ENCODE measurements around the gene PRKAG2.
A peak's percentile ranks its signal among the peaks of the same experiment; 100 is the strongest.
"Not testable (repeated sequence)": the region's sequence is repeated elsewhere in the genome, so short reads cannot be mapped to it uniquely, and the experiment has no call there.

PRKAG2 gene

DNA sequence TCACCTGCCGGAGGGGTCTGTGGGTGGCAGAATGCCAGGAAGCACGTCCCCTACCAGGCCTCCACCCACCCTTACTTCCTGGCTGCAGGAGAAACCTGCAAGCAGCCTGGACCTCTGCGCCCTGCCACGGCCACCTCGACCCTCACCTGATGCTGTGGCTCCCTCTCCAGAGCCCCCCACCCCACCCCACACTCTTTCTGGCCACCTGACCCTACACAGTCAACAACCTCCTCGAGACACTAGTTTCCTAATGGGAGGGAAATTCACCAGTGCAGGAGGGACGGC, 91.3 kb downstream of the PRKAG2 start:
- DNase-seq (ENCODE audit: low read depth): no peak

- DNase-seq (ENCODE audit: low read depth): no peak
These were observed 91.8 kb downstream of the PRKAG2 start for GRCh38 chr7:151784853-151785680.

GRCh38 chr7:151783958-151784575, 92.8 kb downstream of the PRKAG2 start:
- DNase-seq (ENCODE audit: low read depth): no peak

- peak; percentile 32 for DNase-seq (ENCODE audit: low read depth)
These were observed 94.1 kb downstream of the PRKAG2 start for GRCh38 chr7:151782598-151783448.

DNA sequence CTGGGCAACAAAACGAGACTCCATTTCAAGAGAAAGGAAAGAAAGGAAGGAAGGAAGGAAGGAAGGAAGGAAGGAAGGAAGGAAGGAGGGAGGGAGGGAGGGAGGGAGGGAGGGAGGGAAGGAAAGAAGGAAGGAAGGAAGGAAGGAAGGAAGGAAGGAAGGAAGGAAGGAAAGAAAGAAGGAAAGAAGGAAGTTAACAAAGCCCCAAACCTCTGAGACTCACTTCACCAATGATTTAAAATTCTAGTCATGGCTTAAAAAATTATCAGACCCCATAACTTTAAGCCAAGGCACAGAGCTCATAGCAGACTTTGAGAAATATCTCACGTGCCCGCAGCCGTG, 94.7 kb downstream of the PRKAG2 start:
- DNase-seq (ENCODE audit: low read depth): not testable (repeated sequence)

- no peak for DNase-seq (ENCODE audit: low read depth)
These were observed 95.6 kb downstream of the PRKAG2 start for GRCh38 chr7:151781161-151781845.

GRCh38 chr7:151780631-151781030, 96.3 kb downstream of the PRKAG2 start:
- no peak for DNase-seq (ENCODE audit: low read depth)

- DNase-seq (ENCODE audit: low read depth): no peak
These were observed 97.2 kb downstream of the PRKAG2 start for GRCh38 chr7:151779678-151780077.

GRCh38 chr7:151779255-151779654, 97.7 kb downstream of the PRKAG2 start:
- no peak for DNase-seq (ENCODE audit: low read depth)

DNA sequence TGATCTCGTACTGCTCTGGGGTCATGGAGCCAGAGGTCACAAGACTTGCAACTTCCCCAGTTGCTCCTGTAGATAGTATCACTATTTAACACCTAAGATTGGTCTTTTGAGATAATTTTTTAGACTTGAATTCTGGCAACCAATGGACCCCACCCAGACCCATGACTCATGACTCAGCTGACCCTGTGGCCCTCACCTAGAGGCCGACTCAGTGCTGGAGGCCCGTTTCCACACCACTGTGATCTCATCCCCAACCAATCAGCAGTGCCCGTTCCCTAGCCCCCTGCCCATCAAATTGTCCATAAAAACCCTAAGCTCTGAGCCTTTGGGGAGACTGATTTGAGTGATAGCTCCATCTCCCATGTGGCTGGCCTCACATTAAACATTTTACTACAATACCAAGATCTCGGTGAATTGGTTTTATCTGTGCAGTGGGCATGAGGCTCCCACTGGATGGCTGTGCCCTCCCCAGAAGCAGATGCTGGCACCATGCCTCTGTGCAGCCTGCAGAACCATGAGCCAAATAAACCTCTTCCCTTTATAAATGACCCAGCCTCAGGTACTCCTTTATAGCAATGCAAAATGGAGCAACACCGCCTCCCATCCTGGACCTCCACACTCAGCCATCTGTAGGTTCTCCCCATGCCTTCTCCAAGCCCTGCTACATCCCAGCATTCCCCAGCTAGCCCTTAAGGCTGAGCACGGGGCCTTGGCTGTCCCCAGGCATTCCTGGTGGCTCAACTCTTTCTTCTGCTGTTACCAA, 98.8 kb downstream of the PRKAG2 start:
- DNase-seq (ENCODE audit: low read depth): no peak

GRCh38 chr7:151777495-151777880, 99.4 kb downstream of the PRKAG2 start:
- DNase-seq (ENCODE audit: low read depth): no peak

- DNase-seq (ENCODE audit: low read depth): no peak
These were observed 99.9 kb downstream of the PRKAG2 start for GRCh38 chr7:151776876-151777494.

DNA sequence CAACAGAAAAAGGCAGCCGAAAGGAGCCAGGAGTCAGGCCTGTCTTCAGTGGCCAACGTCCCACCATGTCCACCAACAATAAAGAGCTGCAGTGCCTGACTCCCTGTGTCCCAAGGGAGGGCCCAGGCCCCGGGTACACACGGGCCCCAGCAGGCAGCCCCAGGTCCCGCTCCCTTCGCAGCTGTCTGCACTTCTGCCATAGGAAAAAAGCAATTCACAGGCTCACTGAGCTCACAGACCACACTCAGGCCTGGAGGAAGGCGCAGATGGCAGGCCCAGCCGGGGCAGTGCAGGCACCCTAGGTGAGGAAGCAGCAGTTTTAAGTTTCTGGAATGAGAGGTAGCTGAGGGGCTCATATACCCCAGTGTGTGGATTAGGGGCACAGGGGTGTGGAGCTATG, 100.5 kb downstream of the PRKAG2 start:
- no peak for DNase-seq (ENCODE audit: low read depth)

GRCh38 chr7:151775547-151776443, 101.1 kb downstream of the PRKAG2 start:
- DNase-seq (ENCODE audit: low read depth): no peak

- no peak for DNase-seq (ENCODE audit: low read depth)
These were observed 102.0 kb downstream of the PRKAG2 start for GRCh38 chr7:151774951-151775350.

DNA sequence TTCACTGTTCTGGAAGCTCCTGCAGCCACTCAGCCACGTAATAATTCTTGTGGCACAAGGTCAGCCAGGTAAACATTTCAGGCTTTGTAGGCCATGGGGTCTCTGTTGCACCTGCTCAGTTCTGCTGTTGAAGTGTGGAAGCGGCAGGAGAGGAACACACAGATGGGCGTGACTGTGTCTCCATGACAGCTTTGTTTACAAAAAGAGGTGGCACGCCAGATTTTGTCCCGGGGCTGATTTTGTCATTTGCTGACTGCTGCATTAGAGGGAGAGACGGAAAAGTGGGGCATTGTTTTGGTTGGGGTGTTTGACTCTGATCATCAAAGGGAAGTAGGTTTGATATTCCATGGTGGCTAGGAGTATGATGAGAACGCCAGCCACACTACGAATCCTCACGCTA, 103.1 kb downstream of the PRKAG2 start:
- DNase-seq (ENCODE audit: low read depth): no peak

GRCh38 chr7:151770232-151770631, 106.7 kb downstream of the PRKAG2 start:
- no peak for DNase-seq (ENCODE audit: low read depth)

GRCh38 chr7:151769188-151769821, 107.6 kb downstream of the PRKAG2 start:
- no peak for DNase-seq (ENCODE audit: low read depth)

DNA sequence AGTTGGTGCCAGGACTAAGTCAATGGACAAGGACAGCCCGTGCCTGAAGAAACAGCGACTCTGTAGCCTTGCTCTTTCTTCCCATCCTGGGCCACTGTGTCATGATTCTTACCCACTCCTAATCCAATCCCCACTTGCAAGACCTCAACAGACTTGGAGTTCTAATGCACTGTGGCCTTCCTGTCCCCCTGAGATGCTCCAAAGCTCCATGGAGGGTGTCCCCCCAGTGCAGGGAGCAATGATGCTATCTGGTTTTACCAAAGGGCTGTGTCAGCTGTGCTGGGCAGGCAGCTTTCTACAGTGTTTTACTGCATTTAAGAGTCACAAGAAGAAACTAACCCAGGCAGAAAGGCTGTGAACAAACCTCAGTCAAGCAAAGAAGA, 108.1 kb downstream of the PRKAG2 start:
- DNase-seq (ENCODE audit: low read depth): no peak

DNA sequence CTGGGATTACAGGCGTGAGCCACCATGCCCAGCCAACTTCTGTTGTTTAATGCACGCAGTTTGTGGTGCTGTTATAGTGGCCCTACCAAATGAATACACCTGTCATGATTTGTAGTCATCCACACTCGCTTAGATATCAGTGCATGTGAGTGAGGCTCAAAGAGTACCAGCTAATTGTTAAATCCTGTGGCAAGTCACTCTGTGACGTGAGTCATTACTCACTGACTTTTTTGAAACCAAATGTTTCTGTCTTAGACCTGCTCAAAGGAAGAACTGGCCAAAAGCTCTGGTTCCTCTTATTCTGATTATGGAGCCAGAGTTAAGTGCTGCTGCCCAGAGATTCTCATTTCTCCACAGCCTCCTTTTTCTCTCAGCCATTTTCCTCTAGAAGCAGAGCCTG, 109.4 kb downstream of the PRKAG2 start:
- DNase-seq (ENCODE audit: low read depth): no peak

All from T-helper 22 cell (primary cell).